K562 (cell line): ENCODE results near the gene CARS2. TPM values are rescaled to one million over a fixed set of nuclear protein-coding genes. Genes with fewer than 3 reads are reported as not detected.
A peak's percentile ranks its signal among the peaks of the same experiment; 100 is the strongest.

ENCODE experiments used
- ETV6 ChIP-seq, 3 experiments: fragments of 150-350 bp in 1 of 3; sonication (generic) in 1 of 3; formaldehyde crosslinking in 1 of 3; IDR thresholded peaks; 2 replicates each; pipeline versions ENCODE4 v1.6.1 to v1.8.0; 2014 to 2022; ENCODE audit warnings: borderline replicate concordance in 2 of 3, low read depth in 2 of 3, antibody characterized with exemption in 1 of 3, low read length in 1 of 3, mild to moderate bottlenecking in 1 of 3, missing genetic modification reagents in 1 of 3
- FOXK1 ChIP-seq: sonication (generic); formaldehyde crosslinking; IDR thresholded peaks from 2 replicates; pipeline ENCODE4 v1.8.0; 2022; ENCODE audit warnings: missing genetic modification reagents, mild to moderate bottlenecking, borderline replicate concordance
- NR2C2 ChIP-seq, 2 experiments: fragments of 200-800 bp in 1 of 2; sonication (Bioruptor generic) in 1 of 2; sonication (generic) in 1 of 2; formaldehyde crosslinking in 1 of 2; IDR thresholded peaks; 2 replicates each; pipeline versions ENCODE4 v1.6.1 to v1.8.0; 2016 to 2022; ENCODE audit warnings: mild to moderate bottlenecking in 1 of 2, missing compliant biosample characterization in 1 of 2, missing genetic modification characterization in 1 of 2, missing genetic modification reagents in 1 of 2
- SMAD1 ChIP-seq: fragments of 150-350 bp; IDR thresholded peaks from 2 replicates; pipeline ENCODE4 v1.6.1; 2014; ENCODE audit warnings: low read length, low read depth; ENCODE audit not compliant: partially characterized antibody
- polyA plus RNA-seq, 8 experiments: library from polyadenylated mRNA; depleted of rRNA in 4 of 8; stranded (reverse) in 5 of 8; unstranded in 3 of 8; fragments of >200 nt; fragmentation: Nextera tagmentation in 2 of 8; fragmentation: Illumina TruSeq in 1 of 8; extraction: Ambion mirVana in 2 of 8; extraction: Trizol in 1 of 8; gene quantifications; 2 replicates each; pipeline versions ENCODE4 v1.2.1 to v1.2.3, GENCODE V29; 2011 to 2014; ENCODE audit warnings: inconsistent platforms in 1 of 8, missing spikeins in 1 of 8
- total RNA-seq, 7 experiments: library from RNA; depleted of rRNA in 6 of 7; stranded (reverse); fragments of >200 nt in 6 of 7; fragmentation: Illumina TruSeq in 2 of 7; extraction: Trizol in 2 of 7; gene quantifications; 2 replicates each; pipeline versions ENCODE4 v1.2.1 to v1.2.3, GENCODE V29; 2011 to 2021; ENCODE audit warnings: low replicate concordance in 1 of 7
- TF ChIP-seq, protein P1 (sequence below): fragments of 450-650 bp; IDR thresholded peaks from 2 replicates; pipeline ENCODE4 v1.6.1; 2016; ENCODE audit warnings: mild to moderate bottlenecking, moderate library complexity
- TF ChIP-seq, protein P2 (sequence below), 3 experiments: fragments of 200-800 bp in 1 of 3; fragments of 250-450 bp in 1 of 3; fragments of 450-650 bp in 1 of 3; sonication (Bioruptor Pico) in 1 of 3; sonication (Bioruptor generic) in 1 of 3; formaldehyde crosslinking in 1 of 3; IDR thresholded peaks; 2 replicates each; pipeline versions ENCODE4 v1.6.1 to v1.8.0; 2016 to 2022; ENCODE audit warnings: mild to moderate bottlenecking in 2 of 3, missing genetic modification characterization in 2 of 3, missing compliant biosample characterization in 1 of 3, moderate library complexity in 1 of 3
- TF ChIP-seq, protein P3 (sequence below): IDR thresholded peaks from 2 replicates; pipeline ENCODE4 v1.6.1; 2016; ENCODE audit warnings: missing genetic modification characterization, missing compliant biosample characterization

Gene CARS2
- total and polyA plus RNA-seq, 9 of the 15 experiments (the other 6 are each of a cell fraction or from before 2014, with no cell fraction given), result 1.7 to 37.4 (median 30.5) TPM

DNA sequence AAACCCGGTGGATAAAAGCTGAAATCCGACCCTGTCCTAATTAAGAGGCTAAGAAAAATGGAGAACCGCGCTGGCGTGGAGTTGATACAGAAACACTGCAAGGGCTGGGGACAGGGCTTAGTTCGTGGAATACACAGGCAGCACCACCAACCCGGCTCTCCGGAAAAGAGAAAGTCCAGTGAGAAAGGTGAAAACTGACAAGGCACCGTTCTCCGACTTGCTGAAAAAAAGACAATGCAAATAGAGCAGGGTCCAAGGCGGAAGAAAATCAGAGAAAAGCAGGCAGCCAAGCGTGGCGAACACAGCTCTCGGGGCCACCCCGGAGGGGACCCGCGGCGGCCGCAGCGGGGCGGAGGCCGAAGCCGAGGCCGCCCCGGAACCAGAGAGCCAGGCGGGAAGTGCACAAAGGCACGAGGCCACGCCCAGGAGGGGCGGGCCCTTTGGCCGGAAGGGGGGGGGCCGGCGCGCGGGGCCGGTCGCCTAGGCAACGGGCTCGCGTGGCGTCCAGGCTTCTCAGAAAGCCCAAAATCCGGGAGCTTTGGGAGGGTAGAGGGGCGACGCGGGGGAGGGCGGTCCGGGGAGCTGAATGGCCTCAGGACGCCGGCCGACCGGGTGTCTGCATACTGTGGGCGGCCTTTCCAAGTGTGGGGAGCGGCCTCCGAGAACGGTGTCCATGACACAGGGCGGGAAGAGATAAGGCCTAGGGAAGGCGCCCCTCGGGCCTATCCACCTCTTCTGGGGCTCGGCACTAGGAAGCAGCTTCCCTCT, 6.3 kb upstream of the CARS2 start (continued):
- TF ChIP-seq, protein P1, sequence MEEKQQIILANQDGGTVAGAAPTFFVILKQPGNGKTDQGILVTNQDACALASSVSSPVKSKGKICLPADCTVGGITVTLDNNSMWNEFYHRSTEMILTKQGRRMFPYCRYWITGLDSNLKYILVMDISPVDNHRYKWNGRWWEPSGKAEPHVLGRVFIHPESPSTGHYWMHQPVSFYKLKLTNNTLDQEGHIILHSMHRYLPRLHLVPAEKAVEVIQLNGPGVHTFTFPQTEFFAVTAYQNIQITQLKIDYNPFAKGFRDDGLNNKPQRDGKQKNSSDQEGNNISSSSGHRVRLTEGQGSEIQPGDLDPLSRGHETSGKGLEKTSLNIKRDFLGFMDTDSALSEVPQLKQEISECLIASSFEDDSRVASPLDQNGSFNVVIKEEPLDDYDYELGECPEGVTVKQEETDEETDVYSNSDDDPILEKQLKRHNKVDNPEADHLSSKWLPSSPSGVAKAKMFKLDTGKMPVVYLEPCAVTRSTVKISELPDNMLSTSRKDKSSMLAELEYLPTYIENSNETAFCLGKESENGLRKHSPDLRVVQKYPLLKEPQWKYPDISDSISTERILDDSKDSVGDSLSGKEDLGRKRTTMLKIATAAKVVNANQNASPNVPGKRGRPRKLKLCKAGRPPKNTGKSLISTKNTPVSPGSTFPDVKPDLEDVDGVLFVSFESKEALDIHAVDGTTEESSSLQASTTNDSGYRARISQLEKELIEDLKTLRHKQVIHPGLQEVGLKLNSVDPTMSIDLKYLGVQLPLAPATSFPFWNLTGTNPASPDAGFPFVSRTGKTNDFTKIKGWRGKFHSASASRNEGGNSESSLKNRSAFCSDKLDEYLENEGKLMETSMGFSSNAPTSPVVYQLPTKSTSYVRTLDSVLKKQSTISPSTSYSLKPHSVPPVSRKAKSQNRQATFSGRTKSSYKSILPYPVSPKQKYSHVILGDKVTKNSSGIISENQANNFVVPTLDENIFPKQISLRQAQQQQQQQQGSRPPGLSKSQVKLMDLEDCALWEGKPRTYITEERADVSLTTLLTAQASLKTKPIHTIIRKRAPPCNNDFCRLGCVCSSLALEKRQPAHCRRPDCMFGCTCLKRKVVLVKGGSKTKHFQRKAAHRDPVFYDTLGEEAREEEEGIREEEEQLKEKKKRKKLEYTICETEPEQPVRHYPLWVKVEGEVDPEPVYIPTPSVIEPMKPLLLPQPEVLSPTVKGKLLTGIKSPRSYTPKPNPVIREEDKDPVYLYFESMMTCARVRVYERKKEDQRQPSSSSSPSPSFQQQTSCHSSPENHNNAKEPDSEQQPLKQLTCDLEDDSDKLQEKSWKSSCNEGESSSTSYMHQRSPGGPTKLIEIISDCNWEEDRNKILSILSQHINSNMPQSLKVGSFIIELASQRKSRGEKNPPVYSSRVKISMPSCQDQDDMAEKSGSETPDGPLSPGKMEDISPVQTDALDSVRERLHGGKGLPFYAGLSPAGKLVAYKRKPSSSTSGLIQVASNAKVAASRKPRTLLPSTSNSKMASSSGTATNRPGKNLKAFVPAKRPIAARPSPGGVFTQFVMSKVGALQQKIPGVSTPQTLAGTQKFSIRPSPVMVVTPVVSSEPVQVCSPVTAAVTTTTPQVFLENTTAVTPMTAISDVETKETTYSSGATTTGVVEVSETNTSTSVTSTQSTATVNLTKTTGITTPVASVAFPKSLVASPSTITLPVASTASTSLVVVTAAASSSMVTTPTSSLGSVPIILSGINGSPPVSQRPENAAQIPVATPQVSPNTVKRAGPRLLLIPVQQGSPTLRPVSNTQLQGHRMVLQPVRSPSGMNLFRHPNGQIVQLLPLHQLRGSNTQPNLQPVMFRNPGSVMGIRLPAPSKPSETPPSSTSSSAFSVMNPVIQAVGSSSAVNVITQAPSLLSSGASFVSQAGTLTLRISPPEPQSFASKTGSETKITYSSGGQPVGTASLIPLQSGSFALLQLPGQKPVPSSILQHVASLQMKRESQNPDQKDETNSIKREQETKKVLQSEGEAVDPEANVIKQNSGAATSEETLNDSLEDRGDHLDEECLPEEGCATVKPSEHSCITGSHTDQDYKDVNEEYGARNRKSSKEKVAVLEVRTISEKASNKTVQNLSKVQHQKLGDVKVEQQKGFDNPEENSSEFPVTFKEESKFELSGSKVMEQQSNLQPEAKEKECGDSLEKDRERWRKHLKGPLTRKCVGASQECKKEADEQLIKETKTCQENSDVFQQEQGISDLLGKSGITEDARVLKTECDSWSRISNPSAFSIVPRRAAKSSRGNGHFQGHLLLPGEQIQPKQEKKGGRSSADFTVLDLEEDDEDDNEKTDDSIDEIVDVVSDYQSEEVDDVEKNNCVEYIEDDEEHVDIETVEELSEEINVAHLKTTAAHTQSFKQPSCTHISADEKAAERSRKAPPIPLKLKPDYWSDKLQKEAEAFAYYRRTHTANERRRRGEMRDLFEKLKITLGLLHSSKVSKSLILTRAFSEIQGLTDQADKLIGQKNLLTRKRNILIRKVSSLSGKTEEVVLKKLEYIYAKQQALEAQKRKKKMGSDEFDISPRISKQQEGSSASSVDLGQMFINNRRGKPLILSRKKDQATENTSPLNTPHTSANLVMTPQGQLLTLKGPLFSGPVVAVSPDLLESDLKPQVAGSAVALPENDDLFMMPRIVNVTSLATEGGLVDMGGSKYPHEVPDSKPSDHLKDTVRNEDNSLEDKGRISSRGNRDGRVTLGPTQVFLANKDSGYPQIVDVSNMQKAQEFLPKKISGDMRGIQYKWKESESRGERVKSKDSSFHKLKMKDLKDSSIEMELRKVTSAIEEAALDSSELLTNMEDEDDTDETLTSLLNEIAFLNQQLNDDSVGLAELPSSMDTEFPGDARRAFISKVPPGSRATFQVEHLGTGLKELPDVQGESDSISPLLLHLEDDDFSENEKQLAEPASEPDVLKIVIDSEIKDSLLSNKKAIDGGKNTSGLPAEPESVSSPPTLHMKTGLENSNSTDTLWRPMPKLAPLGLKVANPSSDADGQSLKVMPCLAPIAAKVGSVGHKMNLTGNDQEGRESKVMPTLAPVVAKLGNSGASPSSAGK, result no peak
- TF ChIP-seq ETV6 (IDR thresholded peaks at IDR 0.05; ENCODE audit: borderline replicate concordance in 1 of 2, low read depth in 2 of 2, low read length in 1 of 2), result no peak
- no peak for TF ChIP-seq ETV6 (CRISPR knock-in tag; IDR thresholded peaks at IDR 0.05; ENCODE audit: borderline replicate concordance)
- TF ChIP-seq, protein P2, sequence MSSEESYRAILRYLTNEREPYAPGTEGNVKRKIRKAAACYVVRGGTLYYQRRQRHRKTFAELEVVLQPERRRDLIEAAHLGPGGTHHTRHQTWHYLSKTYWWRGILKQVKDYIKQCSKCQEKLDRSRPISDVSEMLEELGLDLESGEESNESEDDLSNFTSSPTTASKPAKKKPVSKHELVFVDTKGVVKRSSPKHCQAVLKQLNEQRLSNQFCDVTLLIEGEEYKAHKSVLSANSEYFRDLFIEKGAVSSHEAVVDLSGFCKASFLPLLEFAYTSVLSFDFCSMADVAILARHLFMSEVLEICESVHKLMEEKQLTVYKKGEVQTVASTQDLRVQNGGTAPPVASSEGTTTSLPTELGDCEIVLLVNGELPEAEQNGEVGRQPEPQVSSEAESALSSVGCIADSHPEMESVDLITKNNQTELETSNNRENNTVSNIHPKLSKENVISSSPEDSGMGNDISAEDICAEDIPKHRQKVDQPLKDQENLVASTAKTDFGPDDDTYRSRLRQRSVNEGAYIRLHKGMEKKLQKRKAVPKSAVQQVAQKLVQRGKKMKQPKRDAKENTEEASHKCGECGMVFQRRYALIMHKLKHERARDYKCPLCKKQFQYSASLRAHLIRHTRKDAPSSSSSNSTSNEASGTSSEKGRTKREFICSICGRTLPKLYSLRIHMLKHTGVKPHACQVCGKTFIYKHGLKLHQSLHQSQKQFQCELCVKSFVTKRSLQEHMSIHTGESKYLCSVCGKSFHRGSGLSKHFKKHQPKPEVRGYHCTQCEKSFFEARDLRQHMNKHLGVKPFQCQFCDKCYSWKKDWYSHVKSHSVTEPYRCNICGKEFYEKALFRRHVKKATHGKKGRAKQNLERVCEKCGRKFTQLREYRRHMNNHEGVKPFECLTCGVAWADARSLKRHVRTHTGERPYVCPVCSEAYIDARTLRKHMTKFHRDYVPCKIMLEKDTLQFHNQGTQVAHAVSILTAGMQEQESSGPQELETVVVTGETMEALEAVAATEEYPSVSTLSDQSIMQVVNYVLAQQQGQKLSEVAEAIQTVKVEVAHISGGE (CRISPR knock-in tag; IDR thresholded peaks at IDR 0.05), result peak in 2 of 3 experiments; percentile 16 to 85; a peak in 3 of 6 replicates
- TF ChIP-seq SMAD1, result no peak
- TF ChIP-seq NR2C2 (CRISPR knock-in tag; IDR thresholded peaks at IDR 0.05), result no peak
- peak; percentile 96 for TF ChIP-seq NR2C2 (tag; IDR thresholded peaks at IDR 0.05)
- TF ChIP-seq, protein P3, sequence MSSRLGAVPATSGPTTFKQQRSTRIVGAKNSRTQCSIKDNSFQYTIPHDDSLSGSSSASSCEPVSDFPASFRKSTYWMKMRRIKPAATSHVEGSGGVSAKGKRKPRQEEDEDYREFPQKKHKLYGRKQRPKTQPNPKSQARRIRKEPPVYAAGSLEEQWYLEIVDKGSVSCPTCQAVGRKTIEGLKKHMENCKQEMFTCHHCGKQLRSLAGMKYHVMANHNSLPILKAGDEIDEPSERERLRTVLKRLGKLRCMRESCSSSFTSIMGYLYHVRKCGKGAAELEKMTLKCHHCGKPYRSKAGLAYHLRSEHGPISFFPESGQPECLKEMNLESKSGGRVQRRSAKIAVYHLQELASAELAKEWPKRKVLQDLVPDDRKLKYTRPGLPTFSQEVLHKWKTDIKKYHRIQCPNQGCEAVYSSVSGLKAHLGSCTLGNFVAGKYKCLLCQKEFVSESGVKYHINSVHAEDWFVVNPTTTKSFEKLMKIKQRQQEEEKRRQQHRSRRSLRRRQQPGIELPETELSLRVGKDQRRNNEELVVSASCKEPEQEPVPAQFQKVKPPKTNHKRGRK, result no peak
- TF ChIP-seq FOXK1 (CRISPR knock-in tag), result no peak
